HepG2 (cell line): Measurements from ENCODE around the gene ZNF620. TPM values are rescaled to one million over a fixed set of nuclear protein-coding genes. Genes with fewer than 3 reads are reported as not detected.

Experiments used
- AHDC1 ChIP-seq: sonication (generic); formaldehyde crosslinking; IDR thresholded peaks from 2 replicates; pipeline ENCODE4 v1.5.1; 2020; ENCODE audit warnings: mild to moderate bottlenecking, missing genetic modification reagents, borderline replicate concordance
- EED ChIP-seq: sonication (generic); formaldehyde crosslinking; IDR thresholded peaks from 2 replicates; pipeline ENCODE4 v1.5.0; 2020; ENCODE audit warnings: mild to moderate bottlenecking, missing genetic modification reagents
- JDP2 ChIP-seq: sonication (generic); formaldehyde crosslinking; IDR thresholded peaks from 2 replicates; pipeline ENCODE4 v1.8.1; 2022; ENCODE audit warnings: missing genetic modification reagents, borderline replicate concordance
- PAXIP1 ChIP-seq: sonication (generic); formaldehyde crosslinking; conservative IDR thresholded peaks from 2 replicates; pipeline ENCODE4 v1.4.0; 2020; ENCODE audit warnings: mild to moderate bottlenecking, missing genetic modification reagents, moderate library complexity
- PHF20 ChIP-seq: sonication (generic); formaldehyde crosslinking; IDR thresholded peaks from 2 replicates; pipeline ENCODE4 v1.5.0; 2020; ENCODE audit warnings: mild to moderate bottlenecking, missing genetic modification reagents
- PRDM15 ChIP-seq: sonication (generic); formaldehyde crosslinking; IDR thresholded peaks from 2 replicates; pipeline ENCODE4 v1.4.0; 2020; ENCODE audit warnings: missing genetic modification reagents
- SP2 ChIP-seq: sonication (generic); formaldehyde crosslinking; IDR thresholded peaks from 2 replicates; pipeline ENCODE4 v1.5.1; 2020; ENCODE audit warnings: mild to moderate bottlenecking, missing genetic modification reagents
- TOE1 ChIP-seq: sonication (generic); formaldehyde crosslinking; IDR thresholded peaks from 2 replicates; pipeline ENCODE4 v1.4.0; 2020; ENCODE audit warnings: mild to moderate bottlenecking, missing genetic modification reagents
- ZBTB33 ChIP-seq: sonication (generic); formaldehyde crosslinking; IDR thresholded peaks from 2 replicates; pipeline ENCODE4 v1.4.0; 2020; ENCODE audit warnings: missing genetic modification reagents
- ZNF3 ChIP-seq: IDR thresholded peaks from 2 replicates; pipeline ENCODE4 v1.7.0; 2017; ENCODE audit warnings: inconsistent platforms
- ZNF816 ChIP-seq: sonication (generic); formaldehyde crosslinking; IDR thresholded peaks from 2 replicates; pipeline ENCODE4 v1.8.0; 2022; ENCODE audit warnings: missing genetic modification reagents, mild to moderate bottlenecking, borderline replicate concordance
- ZNF879 ChIP-seq: sonication (generic); formaldehyde crosslinking; IDR thresholded peaks from 2 replicates; pipeline ENCODE4 v1.8.1; 2023; ENCODE audit warnings: missing genetic modification reagents
- ZSCAN20 ChIP-seq: sonication (generic); formaldehyde crosslinking; IDR thresholded peaks from 2 replicates; pipeline ENCODE4 v1.4.0; 2020; ENCODE audit warnings: missing genetic modification reagents, mild to moderate bottlenecking, borderline replicate concordance
- polyA plus RNA-seq, 8 experiments: library from polyadenylated mRNA; depleted of rRNA in 3 of 8; stranded (reverse) in 7 of 8; unstranded in 1 of 8; fragments of >200 nt; fragmentation: Illumina TruSeq in 4 of 8; extraction: Trizol in 4 of 8; gene quantifications; 2 replicates each; pipeline versions ENCODE4 v1.2.1 to v1.2.3, GENCODE V29; 2011 to 2016; ENCODE audit warnings: low read depth in 4 of 8, missing spikeins in 1 of 8, mixed read lengths in 1 of 8; ENCODE audit not compliant: insufficient read depth in 1 of 8
- total RNA-seq, 5 experiments: library from RNA; depleted of rRNA; stranded (reverse); fragments of >200 nt; fragmentation: Illumina TruSeq; extraction: Trizol; gene quantifications; 2 replicates each; pipeline ENCODE4 v1.2.3, GENCODE V29; 2016; ENCODE audit warnings: low read depth in 1 of 5

Gene ZNF620
- total and polyA plus RNA-seq, 2 of the 13 experiments (the other 11 are each of a cell fraction or from before 2014, with no cell fraction given): 2.3 to 12.2 TPM

GRCh38 chr3:40456940-40457823 is 48.7 kb upstream of the ZNF620 start, which contains the start of gene RPL14 (continued):
- TF ChIP-seq AHDC1 (CRISPR knock-in tag): no peak
- peak; percentile 61; the same call in 1 of the 2 replicates for TF ChIP-seq ZNF879 (CRISPR knock-in tag)
- TF ChIP-seq PAXIP1: peak; percentile 41; the same call in 1 of the 2 replicates
- no peak for TF ChIP-seq EED (CRISPR knock-in tag)
- peak; percentile 88 for TF ChIP-seq PHF20 (CRISPR knock-in tag)
- peak; percentile 75 for TF ChIP-seq TOE1 (CRISPR knock-in tag)
- no peak for TF ChIP-seq ZBTB33 (CRISPR knock-in tag)
- peak; percentile 81; the same call in 1 of the 2 replicates for TF ChIP-seq ZNF816
- peak; percentile 70 for TF ChIP-seq SP2 (CRISPR knock-in tag)
- TF ChIP-seq JDP2 (CRISPR knock-in tag): no peak
- peak; percentile 16; the same call in 1 of the 2 replicates for TF ChIP-seq PRDM15 (CRISPR knock-in tag)
- TF ChIP-seq ZNF3 (CRISPR knock-in tag): no peak
- TF ChIP-seq ZSCAN20: no peak
